CD4-positive, alpha-beta T cell treated with Interleukin-1 beta for 1 hour (primary cell): ENCODE measurements around the gene NTN4.
"Not testable (repeated sequence)": the region's sequence is repeated elsewhere in the genome, so short reads cannot be mapped to it uniquely, and the experiment has no call there.

Source experiments
- DNase-seq, 2 donors: peaks; one replicate each; pipeline ENCODE4 v3.0.0-alpha.2; 2020 to 2022

NTN4 gene

GRCh38 chr12:95746062-95746461 is 44.5 kb downstream of the NTN4 start:
- DNase-seq, result not testable (repeated sequence)

- no peak for DNase-seq
Measured at GRCh38 chr12:95742586-95742985, 48.0 kb downstream of the NTN4 start.

GRCh38 chr12:95741635-95742034 is 48.9 kb downstream of the NTN4 start:
- no peak for DNase-seq

DNA sequence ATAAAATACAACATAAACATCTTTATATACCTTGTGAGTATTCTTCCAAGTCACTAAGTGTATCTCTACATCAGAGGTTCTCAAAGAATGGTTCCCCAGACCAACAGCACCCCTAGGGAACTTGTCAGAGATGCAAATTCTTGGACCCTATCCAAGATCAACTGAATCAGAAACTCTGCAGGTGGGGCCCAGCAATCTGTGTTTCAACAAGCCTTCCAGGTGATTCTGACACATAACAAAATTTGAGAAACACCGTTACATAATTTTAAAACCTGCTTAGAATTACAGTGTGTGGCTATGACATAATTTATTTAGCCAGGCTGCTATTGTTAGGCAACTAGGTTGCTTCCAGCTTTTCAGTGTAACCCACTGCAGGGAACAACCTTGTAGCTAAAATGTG is 49.8 kb downstream of the NTN4 start:
- no peak for DNase-seq

DNA sequence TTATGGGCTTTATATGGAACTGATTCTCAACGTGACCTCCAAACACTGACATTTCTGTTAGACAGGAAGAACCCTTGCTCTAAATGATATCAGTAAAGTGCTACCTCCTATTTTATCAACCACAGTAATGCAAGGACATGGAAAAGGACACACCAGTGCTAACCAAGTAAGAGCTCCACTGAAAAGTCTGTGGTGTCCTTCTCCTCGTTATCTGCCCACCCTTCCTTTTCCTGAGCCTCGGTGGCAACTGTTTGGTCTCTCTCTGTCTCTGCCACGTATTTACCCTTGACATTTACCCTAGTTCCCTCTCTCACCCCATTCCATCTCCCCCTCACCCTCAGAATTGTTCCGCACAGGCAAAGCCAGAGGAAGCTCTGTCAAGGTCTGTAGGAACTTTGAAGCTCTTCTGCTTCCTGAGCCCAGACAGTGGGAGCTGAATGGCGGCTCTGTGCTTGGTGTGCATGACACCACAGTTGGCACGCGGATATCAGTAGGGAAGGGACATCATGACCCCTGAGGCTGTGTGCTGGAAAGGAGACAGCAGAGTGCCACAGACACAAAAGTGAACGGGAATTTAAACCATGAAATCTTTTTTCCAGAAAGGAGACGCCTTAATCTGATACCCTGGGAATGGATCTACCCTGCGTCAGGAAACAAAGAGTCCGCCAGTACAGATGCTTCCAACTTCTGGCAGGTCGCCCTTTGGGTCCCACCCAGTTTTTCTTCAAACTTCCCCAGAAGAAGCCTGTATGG is 50.8 kb downstream of the NTN4 start:
- DNase-seq, result no peak

DNA sequence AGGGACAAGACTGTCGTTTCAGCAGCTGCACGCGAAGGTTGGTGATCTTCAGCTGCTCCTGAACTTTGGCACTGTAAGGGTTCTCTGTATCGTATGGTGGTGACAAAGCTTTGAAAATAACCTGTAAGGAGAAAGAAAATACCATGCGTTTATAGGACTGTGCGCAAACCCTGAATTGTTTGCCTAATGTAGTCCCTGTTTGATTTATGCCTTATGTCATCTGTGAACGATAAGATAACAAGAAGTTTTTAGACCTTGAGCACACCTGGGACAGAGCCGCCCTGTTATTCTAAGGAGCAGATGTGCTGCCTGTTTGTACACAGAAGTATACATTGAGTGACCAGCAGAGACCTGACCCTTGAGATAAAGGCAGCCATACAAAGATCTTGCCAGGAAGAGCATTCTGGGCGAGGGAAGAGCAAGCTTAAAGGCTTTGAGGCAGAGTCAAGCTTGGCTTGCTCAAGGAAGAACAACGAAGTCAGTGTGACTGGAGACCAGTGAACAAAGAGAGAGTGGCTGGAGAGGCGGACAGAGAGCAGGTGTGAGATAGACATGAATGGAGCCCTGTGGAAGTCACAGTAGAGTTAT is 52.4 kb downstream of the NTN4 start:
- no peak for DNase-seq

GRCh38 chr12:95736631-95737030 is 53.9 kb downstream of the NTN4 start:
- no peak for DNase-seq

- DNase-seq, result not testable (repeated sequence)
Measured at GRCh38 chr12:95735728-95736127, 54.8 kb downstream of the NTN4 start.

- no peak for DNase-seq
Measured at GRCh38 chr12:95733141-95733825, 57.3 kb downstream of the NTN4 start.

DNA sequence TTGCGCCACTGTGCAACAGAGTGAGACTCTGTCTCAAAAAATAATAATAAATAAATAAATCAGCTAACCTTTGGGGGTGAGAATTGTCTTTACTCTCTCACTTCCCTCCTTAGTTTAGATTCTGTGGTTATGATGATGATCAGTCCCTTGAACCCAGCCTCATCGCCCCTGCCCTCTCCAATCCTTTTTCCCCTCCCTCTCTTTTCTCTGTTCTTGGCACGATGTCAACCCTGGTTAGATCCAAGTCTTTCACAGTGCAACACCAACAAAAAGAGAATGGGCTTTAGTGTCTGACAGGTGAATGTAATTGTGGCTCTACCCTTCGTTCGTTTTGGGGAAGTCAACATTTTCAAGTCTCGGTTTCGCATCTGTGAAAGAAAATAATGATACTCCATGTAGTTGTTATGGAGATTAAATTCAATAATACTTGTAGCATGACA is 59.0 kb downstream of the NTN4 start:
- DNase-seq, result no peak

DNA sequence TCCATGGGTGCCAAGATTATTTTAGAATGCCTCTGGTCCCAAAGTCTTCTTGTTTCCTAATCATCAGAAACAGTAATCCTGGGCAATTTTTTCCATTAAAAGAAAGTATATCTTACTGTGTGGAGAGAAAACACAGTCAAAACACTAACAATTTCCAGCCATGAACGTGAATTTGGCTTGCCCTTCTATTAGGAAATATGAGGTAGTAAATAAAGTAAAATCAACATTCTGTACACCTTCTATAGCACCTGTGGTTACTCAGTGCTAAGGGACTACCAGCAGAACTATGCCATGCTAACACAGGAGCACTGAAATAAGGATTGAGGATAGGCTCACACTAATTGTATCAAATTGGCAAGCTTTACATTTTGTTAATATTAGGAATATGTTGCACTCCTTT is 60.1 kb downstream of the NTN4 start:
- no peak for DNase-seq

DNA sequence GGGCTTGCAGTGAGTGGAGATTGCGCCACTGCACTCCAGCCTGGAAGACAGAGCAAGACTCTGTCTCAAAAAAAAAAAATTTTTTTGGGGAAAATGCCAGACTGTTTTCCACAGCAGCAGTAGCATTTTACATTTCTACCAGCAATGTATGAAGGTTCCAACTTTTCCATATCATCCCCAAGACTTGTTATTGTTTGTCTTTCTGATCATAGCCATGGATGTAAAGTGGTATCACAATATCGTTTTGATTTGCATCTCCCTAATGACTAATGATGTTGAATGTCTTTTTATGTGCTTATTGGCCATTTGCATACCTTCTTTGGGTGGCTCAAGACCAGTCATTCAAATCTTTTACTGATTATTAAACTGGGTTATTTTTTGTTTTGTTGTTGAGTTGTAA is 63.7 kb downstream of the NTN4 start:
- DNase-seq, result no peak

DNA sequence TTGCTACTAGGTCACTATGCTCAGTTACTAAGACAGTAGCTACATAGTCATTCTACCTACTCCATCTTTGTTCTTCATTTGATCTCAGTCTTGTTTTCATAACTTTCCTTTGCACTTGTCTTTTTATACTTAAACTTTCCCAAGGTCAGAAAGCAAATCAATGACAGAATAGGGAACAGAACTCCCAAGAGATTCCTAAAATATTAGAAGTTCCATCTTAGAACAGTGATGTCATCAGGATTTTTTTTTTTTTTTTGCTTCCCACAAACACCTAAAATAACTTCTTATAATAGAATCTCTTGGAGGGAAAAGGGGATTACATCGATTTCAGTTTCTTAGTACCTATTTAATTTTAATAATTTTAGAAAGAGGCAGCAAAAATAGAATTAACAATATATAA is 65.8 kb downstream of the NTN4 start:
- no peak for DNase-seq

GRCh38 chr12:95723693-95724384 is 66.7 kb downstream of the NTN4 start:
- no peak for DNase-seq

GRCh38 chr12:95721320-95721719 is 69.2 kb downstream of the NTN4 start:
- no peak for DNase-seq

DNA sequence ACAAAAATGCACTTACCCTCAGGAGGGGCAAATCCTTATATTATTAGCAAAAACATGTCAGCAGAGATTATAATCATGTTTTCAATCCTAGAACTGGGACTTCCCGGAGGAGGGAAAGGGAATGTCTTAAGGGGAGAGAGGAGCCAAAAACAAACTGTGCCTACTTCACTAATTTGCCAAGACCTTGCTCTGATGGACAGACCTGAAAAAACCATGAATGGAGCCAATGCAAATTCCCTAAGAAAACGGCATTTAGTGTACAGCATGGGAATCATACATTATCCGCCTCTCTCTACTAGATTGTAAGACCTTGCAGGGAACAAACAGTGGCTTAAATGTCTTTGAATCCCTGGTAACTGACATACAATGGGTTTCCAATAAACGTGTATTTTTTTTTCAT is 70.4 kb downstream of the NTN4 start:
- DNase-seq, result no peak

DNA sequence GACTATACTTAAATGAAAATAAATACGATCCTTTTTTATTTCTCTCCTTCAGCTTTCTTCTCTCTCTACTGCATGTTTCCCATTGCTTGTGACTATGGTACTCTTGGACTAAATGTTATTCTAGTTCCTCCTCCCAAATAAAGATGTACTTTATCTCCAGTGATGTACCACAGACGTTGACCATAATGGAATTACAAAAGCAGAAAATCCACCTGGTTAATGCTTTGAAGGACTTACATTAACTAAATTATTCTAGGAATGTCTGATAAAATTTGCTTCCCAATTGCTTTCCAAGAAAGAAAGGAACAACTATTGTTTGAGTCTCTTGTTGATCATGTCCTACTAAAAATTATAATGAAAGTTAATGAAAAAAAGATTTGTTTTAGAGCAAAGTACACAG is 71.8 kb downstream of the NTN4 start:
- no peak for DNase-seq

GRCh38 chr12:95718006-95718431 is 72.5 kb downstream of the NTN4 start:
- DNase-seq, result no peak

- no peak for DNase-seq
Measured at GRCh38 chr12:95717316-95717928, 73.1 kb downstream of the NTN4 start.

DNA sequence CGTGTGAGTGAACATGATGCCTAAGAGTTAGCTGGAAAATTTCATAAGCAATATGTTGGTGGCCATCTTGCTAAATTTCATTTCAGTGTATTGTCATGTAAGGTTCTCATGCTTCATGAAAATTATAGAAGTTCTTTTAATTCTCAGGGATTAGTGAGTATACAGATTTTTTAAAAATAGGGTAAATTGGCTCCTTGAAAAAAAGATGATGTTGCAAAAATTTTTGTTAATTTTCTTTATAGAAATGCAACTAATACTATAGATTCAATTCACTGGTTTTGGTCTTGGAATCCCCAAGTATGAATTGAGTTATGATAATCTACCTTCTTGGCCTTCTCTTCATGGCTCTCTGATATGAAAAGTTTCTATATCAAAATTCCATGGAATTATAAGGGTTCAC is 75.4 kb downstream of the NTN4 start:
- no peak for DNase-seq

DNA sequence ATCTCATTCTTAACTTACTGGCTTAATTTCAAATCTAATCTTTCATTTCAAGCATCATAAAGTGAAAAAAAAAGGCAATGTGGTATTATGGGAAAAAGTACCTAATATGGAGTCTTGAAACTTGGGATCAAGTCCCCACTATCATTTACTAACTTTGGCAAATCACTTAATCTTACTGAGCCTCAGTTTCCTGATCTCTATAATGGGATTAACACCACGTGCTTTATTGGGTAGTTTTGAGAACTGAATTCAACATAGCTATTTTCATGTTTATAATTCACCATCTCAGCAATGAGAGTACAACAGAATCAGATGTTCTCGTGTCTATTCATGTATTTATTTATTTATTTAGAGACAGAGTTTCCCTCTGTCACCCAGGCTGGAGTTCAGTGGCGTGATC is 78.3 kb downstream of the NTN4 start:
- no peak for DNase-seq

DNA sequence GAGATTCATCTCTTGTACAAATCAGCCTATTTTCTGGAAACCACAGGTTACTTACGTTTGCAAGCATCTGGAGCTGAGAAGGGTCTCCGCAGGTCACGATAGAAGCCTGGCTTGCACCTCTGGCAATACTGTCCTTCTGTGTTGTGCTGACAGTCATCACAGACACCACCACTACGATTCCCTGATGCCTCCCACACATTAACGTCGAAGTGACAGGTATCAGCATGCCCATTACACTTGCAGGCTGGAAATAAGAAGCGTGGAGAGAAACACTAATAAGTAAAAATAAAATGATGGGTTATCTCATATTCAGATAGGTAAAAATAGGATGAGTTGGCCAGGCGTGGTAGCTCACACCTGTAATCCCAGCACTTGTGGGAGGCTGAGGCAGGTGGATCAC is 80.2 kb downstream of the NTN4 start:
- DNase-seq, result no peak

GRCh38 chr12:95709152-95709551 is 81.4 kb downstream of the NTN4 start:
- DNase-seq, result no peak
